Measurements from ENCODE around the gene RNF144A.

Gene RNF144A

DNA sequence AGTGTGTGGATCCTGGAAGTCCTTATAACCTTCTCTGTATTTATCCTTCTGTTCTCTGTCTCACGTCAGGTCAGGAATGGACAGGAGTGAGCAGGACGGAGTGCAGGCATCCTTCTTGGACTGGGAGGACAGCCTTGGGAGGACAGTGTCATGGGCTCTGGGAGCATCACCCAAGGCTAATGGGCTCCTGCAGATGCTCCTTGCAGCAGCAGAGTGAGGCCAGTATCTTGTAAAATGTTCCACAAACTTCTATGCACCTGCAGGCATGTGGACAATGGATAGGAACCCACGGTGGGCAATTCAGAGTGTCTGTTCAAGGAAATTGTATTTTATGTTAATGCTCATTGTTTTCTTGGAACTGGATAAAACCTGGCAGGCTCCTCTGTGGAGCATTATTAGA is 176.2 kb downstream of the RNF144A start:
- TF ChIP-seq TAF1 (IDR thresholded peaks at IDR 0.05; ENCODE audit: borderline replicate concordance, insufficient read depth, low read length) (no peak), FOXP2 (optimal IDR thresholded peaks at IDR 0.05; ENCODE audit: borderline replicate concordance, extremely low read depth, extremely low read length, insufficient read depth) (no peak), SIN3A (IDR thresholded peaks at IDR 0.05; ENCODE audit: borderline replicate concordance, insufficient read depth, low read length) (no peak), POLR2AphosphoS5 (IDR thresholded peaks at IDR 0.05; ENCODE audit: low read depth, low read length) (no peak)
- TF ChIP-seq, protein P1, sequence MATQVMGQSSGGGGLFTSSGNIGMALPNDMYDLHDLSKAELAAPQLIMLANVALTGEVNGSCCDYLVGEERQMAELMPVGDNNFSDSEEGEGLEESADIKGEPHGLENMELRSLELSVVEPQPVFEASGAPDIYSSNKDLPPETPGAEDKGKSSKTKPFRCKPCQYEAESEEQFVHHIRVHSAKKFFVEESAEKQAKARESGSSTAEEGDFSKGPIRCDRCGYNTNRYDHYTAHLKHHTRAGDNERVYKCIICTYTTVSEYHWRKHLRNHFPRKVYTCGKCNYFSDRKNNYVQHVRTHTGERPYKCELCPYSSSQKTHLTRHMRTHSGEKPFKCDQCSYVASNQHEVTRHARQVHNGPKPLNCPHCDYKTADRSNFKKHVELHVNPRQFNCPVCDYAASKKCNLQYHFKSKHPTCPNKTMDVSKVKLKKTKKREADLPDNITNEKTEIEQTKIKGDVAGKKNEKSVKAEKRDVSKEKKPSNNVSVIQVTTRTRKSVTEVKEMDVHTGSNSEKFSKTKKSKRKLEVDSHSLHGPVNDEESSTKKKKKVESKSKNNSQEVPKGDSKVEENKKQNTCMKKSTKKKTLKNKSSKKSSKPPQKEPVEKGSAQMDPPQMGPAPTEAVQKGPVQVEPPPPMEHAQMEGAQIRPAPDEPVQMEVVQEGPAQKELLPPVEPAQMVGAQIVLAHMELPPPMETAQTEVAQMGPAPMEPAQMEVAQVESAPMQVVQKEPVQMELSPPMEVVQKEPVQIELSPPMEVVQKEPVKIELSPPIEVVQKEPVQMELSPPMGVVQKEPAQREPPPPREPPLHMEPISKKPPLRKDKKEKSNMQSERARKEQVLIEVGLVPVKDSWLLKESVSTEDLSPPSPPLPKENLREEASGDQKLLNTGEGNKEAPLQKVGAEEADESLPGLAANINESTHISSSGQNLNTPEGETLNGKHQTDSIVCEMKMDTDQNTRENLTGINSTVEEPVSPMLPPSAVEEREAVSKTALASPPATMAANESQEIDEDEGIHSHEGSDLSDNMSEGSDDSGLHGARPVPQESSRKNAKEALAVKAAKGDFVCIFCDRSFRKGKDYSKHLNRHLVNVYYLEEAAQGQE (IDR thresholded peaks at IDR 0.05; ENCODE audit: insufficient read depth in 1 of 2, low read depth in 2 of 2, low read length in 2 of 2) = no peak
